Prostate gland (tissue), 2 donors: ENCODE results near the gene CPXM2. TPM values are rescaled to one million over a fixed set of nuclear protein-coding genes. Genes with fewer than 3 reads are reported as not detected.

Source experiments
- DNase-seq: peaks from one replicate; pipeline ENCODE4 v3.0.0-alpha.2; 2019; ENCODE audit warnings: low spot score
- H3K27ac ChIP-seq, 2 donors: fragments of 200-600 bp; sonication (generic); 2 replicates each; pipeline ENCODE4 v1.5.1; 2017 to 2019
- H3K27me3 ChIP-seq: fragments of 200-600 bp; sonication (generic); replicated peaks from 2 replicates; pipeline ENCODE4 v1.5.1; 2019; ENCODE audit not compliant: insufficient read depth
- H3K36me3 ChIP-seq, 2 donors: fragments of 200-600 bp; sonication (generic); 1 replicate in 1 of 2; 2 replicates in 1 of 2; pipeline versions ENCODE4 v1.5.1 to v1.8.1; 2017 to 2019
- H3K4me1 ChIP-seq: fragments of 200-600 bp; sonication (generic); replicated peaks from 2 replicates; pipeline ENCODE4 v1.5.1; 2019
- H3K4me3 ChIP-seq, 2 donors: fragments of 200-600 bp; sonication (generic); 2 replicates each; pipeline ENCODE4 v1.5.1; 2017 to 2019
- H3K9me3 ChIP-seq: fragments of 200-600 bp; sonication (generic); 2 replicates; pipeline ENCODE4 v1.5.1; 2017
- CTCF ChIP-seq, 4 experiments: fragments of 200-600 bp in 2 of 4; fragments of 450-650 bp in 2 of 4; sonication (generic) in 2 of 4; IDR thresholded peaks; 1 replicate in 3 of 4; 2 replicates in 1 of 4; pipeline ENCODE4 v1.5.1; 2016 to 2019; ENCODE audit warnings: antibody characterized with exemption in 4 of 4, mild to moderate bottlenecking in 2 of 4, moderate library complexity in 2 of 4
- POLR2A ChIP-seq: fragments of 450-650 bp; IDR thresholded peaks from one replicate; pipeline ENCODE4 v1.6.1; 2016; ENCODE audit warnings: antibody characterized with exemption, mild to moderate bottlenecking
- POLR2AphosphoS5 ChIP-seq: sonication (generic); formaldehyde crosslinking; IDR thresholded peaks from one replicate; pipeline ENCODE4 v1.6.1; 2017; ENCODE audit warnings: antibody characterized with exemption
- WGBS: methylation state at CpG from one replicate; pipeline ENCODE4 v1.1.5; 2018; 5-methylcytosine and 5-hydroxymethylcytosine counted together
- intact Hi-C: fragments of 100-400 bp; cut with DNase I; formaldehyde crosslinking; loops from one replicate; pipeline ENCODE4 v1.14.2; 2022
- total RNA-seq, 2 donors: library from RNA; depleted of rRNA; stranded (reverse); fragments of >200 nt; gene quantifications; one replicate each; pipeline ENCODE4 v1.1.0, GENCODE V29; 2016

The CPXM2 gene
- total RNA-seq, 2 donors from 2014 or later = 5.4 to 27.4 TPM

GRCh38 chr10:123804716-123805115 is 86.9 kb downstream of the CPXM2 start:
- no peaks in the 10 kb centered on the region for H3K36me3 ChIP-seq
- H3K27me3 ChIP-seq = no peaks in the 10 kb centered on the region
- H3K4me3 ChIP-seq = no peak overlapping the region
- no peak overlapping the region for H3K27ac ChIP-seq
- no peaks in the 10 kb centered on the region for H3K9me3 ChIP-seq
- DNase-seq = no peak
- no peak for TF ChIP-seq POLR2A
- no peak for TF ChIP-seq CTCF (IDR thresholded peaks at IDR 0.05)
- no peaks in the 10 kb centered on the region for H3K4me1 ChIP-seq
- 58% methylated on average over 3 of the region's 3 CpGs for WGBS
- intact Hi-C loops = loop anchor here (5.0 kb wide), 1 partner anchor 78 kb away; no protein-coding TSS in a partner anchor

- no peaks in the 10 kb centered on the region for H3K9me3 ChIP-seq
- no peak overlapping the region for H3K27ac ChIP-seq
- no peaks in the 10 kb centered on the region for H3K27me3 ChIP-seq
- WGBS = 80% methylated on average over 7 of the region's 7 CpGs
- TF ChIP-seq CTCF (IDR thresholded peaks at IDR 0.05) (no peak), POLR2A (no peak), POLR2AphosphoS5 (no peak)
- DNase-seq = no peak
- H3K4me1 ChIP-seq = no peaks in the 10 kb centered on the region
- H3K36me3 ChIP-seq = no peaks in the 10 kb centered on the region
- no peak overlapping the region for H3K4me3 ChIP-seq
- intact Hi-C loops = loop anchor here (5.0 kb wide), 1 partner anchor 81 kb away; no protein-coding TSS in a partner anchor
Observed at GRCh38 chr10:123800821-123801220, 90.8 kb downstream of the CPXM2 start.

- TF ChIP-seq POLR2AphosphoS5 (no peak), POLR2A (no peak), CTCF (IDR thresholded peaks at IDR 0.05) (no peak)
- Histone ChIP-seq H3K36me3 (no peaks in the 10 kb centered on the region), H3K4me3 (no peak overlapping the region), H3K4me1 (no peaks in the 10 kb centered on the region), H3K9me3 (no peaks in the 10 kb centered on the region), H3K27ac (no peak overlapping the region), H3K27me3 (no peaks in the 10 kb centered on the region)
- 33% methylated on average over 9 of the region's 9 CpGs for WGBS
- intact Hi-C loops = loop anchor here (5.0 kb wide), 1 partner anchor 82 kb away; no protein-coding TSS in a partner anchor
- no peak for DNase-seq
Observed at GRCh38 chr10:123800289-123800688, 91.3 kb downstream of the CPXM2 start.

GRCh38 chr10:123798856-123799255 is 92.8 kb downstream of the CPXM2 start:
- intact Hi-C loops = loop anchor here (5.0 kb wide), 1 partner anchor 163 kb away; no protein-coding TSS in a partner anchor
- TF ChIP-seq CTCF (IDR thresholded peaks at IDR 0.05) (no peak), POLR2AphosphoS5 (no peak)
- no peaks in the 10 kb centered on the region for H3K9me3 ChIP-seq

GRCh38 chr10:123797813-123798212 is 93.8 kb downstream of the CPXM2 start:
- no peak for DNase-seq
- no peak overlapping the region for H3K4me3 ChIP-seq
- intact Hi-C loops = loop anchor here (5.0 kb wide), 1 partner anchor 164 kb away; no protein-coding TSS in a partner anchor

More at GRCh38 chr10:123798856-123799255, 92.8 kb downstream of the CPXM2 start:
- H3K27me3 ChIP-seq = no peaks in the 10 kb centered on the region
- H3K4me3 ChIP-seq = no peak overlapping the region
- no peaks in the 10 kb centered on the region for H3K36me3 ChIP-seq
- DNase-seq = no peak
- WGBS = 64% methylated on average over 1 of the region's 1 CpG
- H3K27ac ChIP-seq = no peak overlapping the region
- no peaks in the 10 kb centered on the region for H3K4me1 ChIP-seq

More at GRCh38 chr10:123797813-123798212, 93.8 kb downstream of the CPXM2 start:
- no peaks in the 10 kb centered on the region for H3K4me1 ChIP-seq
- no peak overlapping the region for H3K27ac ChIP-seq
- no peaks in the 10 kb centered on the region for H3K36me3 ChIP-seq
- no peaks in the 10 kb centered on the region for H3K27me3 ChIP-seq
- WGBS = 93% methylated on average over 3 of the region's 3 CpGs
- H3K9me3 ChIP-seq = no peaks in the 10 kb centered on the region
- TF ChIP-seq CTCF (IDR thresholded peaks at IDR 0.05) (no peak), POLR2AphosphoS5 (no peak), POLR2A (no peak)
